PC-9 (cell line): ENCODE data around the gene THG1L. TPM values are rescaled to one million over a fixed set of nuclear protein-coding genes. Genes with fewer than 3 reads are reported as not detected.
A peak's percentile ranks its signal among the peaks of the same experiment; 100 is the strongest.

ENCODE experiments used
- BruUV-seq: library from RNA; stranded (reverse); fragments of 400-500 nt; replicated peaks from 2 replicates; lab custom pipeline; 2021; lab: Mats Ljungman, UMichigan
- CTCF ChIA-PET: fragments of 300-600 bp; sonication (Branson Sonifier 250); formaldehyde crosslinking; loops from one replicate; lab custom pipeline; 2022; ENCODE audit warnings: antibody characterized with exemption; lab: Charles Lee
- POLR2A ChIA-PET: fragments of 300-600 bp; sonication (Branson Sonifier 250); formaldehyde crosslinking; loops from one replicate; lab custom pipeline; 2022; ENCODE audit warnings: antibody characterized with exemption; ENCODE audit not compliant: unreplicated experiment; lab: Charles Lee
- DNase-seq, 2 experiments: peaks; one replicate each; pipeline versions ENCODE4 v3.0.0 to v3.0.0-alpha.2; 2015 to 2022; ENCODE audit warnings: mixed read lengths in 1 of 2
- H2AFZ ChIP-seq: fragments of 200-600 bp; sonication (generic); 2 replicates; pipeline ENCODE4 v1.8.1; 2017; ENCODE audit warnings: antibody characterized with exemption
- H3F3A ChIP-seq: fragments of 200-600 bp; sonication (generic); 2 replicates; pipeline ENCODE4 v1.8.1; 2017; ENCODE audit warnings: antibody characterized with exemption, mild to moderate bottlenecking, low read depth; ENCODE audit not compliant: insufficient read depth
- H3K27ac ChIP-seq: fragments of 200-600 bp; sonication (generic); 2 replicates; pipeline ENCODE4 v1.6.1; 2016; ENCODE audit warnings: mixed run types
- H3K27me3 ChIP-seq: fragments of 200-600 bp; sonication (generic); 2 replicates; pipeline ENCODE4 v1.6.1; 2016; ENCODE audit warnings: low read depth, mixed run types; ENCODE audit not compliant: insufficient read depth
- H3K36me3 ChIP-seq: fragments of 200-600 bp; sonication (generic); 2 replicates; pipeline ENCODE4 v1.6.1; 2016; ENCODE audit warnings: low read depth, mixed run types
- H3K4me1 ChIP-seq: fragments of 200-600 bp; sonication (generic); replicated peaks from 2 replicates; pipeline ENCODE4 v1.6.1; 2016; ENCODE audit warnings: mixed run types; ENCODE audit not compliant: insufficient read depth
- H3K4me2 ChIP-seq: fragments of 200-600 bp; sonication (generic); 2 replicates; pipeline ENCODE4 v1.6.1; 2017; ENCODE audit warnings: mixed run types
- H3K4me3 ChIP-seq: fragments of 200-600 bp; sonication (generic); 2 replicates; pipeline ENCODE4 v1.6.1; 2016; ENCODE audit warnings: mixed run types
- H3K79me2 ChIP-seq: fragments of 200-600 bp; sonication (generic); 2 replicates; pipeline ENCODE4 v1.6.1; 2017; ENCODE audit warnings: low read depth, mixed run types
- H3K9me2 ChIP-seq: fragments of 200-600 bp; sonication (generic); 2 replicates; pipeline ENCODE4 v1.8.1; 2017; ENCODE audit warnings: mild to moderate bottlenecking; ENCODE audit not compliant: insufficient read depth
- H3K9me3 ChIP-seq: fragments of 200-600 bp; sonication (generic); 2 replicates; pipeline ENCODE4 v1.8.1; 2016; ENCODE audit warnings: low read depth; ENCODE audit not compliant: insufficient read depth
- H4K20me1 ChIP-seq: fragments of 200-600 bp; sonication (generic); 2 replicates; pipeline ENCODE4 v1.8.1; 2017; ENCODE audit not compliant: insufficient read depth
- CTCF ChIP-seq: fragments of 200-600 bp; sonication (generic); conservative IDR thresholded peaks from 2 replicates; pipeline ENCODE4 v1.6.1; 2017; ENCODE audit warnings: mixed run types, antibody characterized with exemption, mild to moderate bottlenecking, moderate library complexity
- EZH2 ChIP-seq: fragments of 200-600 bp; sonication (generic); IDR thresholded peaks from 2 replicates; pipeline ENCODE4 v1.8.0; 2017; ENCODE audit warnings: antibody characterized with exemption, low read depth
- intact Hi-C: fragments of 100-400 bp; cut with micrococcal nuclease; formaldehyde crosslinking; loops from one replicate; pipeline ENCODE4 v1.10.0; 2022; ENCODE audit not compliant: unreplicated experiment
- total RNA-seq: library from RNA; stranded (reverse); gene quantifications from 2 replicates; pipeline ENCODE4 v1.2.3, GENCODE V29; 2021

Gene THG1L
- total RNA-seq, 1 experiment from 2014 or later = 25.3 TPM

DNA sequence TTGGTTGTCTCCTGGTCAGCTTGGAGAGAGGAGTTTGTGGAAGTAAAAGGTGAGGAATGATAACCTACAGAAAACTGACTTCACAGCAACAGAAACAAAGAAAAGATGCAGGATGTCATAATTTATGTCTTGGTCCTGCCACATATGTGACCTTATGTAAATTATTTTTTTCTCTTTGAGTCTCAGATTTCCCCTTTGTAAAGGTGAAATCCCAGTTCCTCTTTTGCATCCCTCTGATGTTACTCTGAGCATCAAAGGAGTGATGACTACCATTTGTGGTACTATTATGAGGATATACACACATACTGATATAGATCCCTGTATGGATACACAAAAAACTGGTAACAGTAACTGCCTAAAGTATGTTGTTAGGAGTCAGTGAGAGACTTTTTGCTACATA, 1.4 kb upstream of the THG1L start:
- ChIA-PET POLR2A (no interaction called here), CTCF (no interaction called here)
- Histone ChIP-seq H3K9me3 (no peaks in the 10 kb centered on the region), H4K20me1 (no peaks in the 10 kb centered on the region), H3K4me3 (no peak overlapping the region), H3F3A (no peaks in the 10 kb centered on the region; the same call in 1 of the 2 replicates), H3K9me2 (no peaks in the 10 kb centered on the region), H3K4me2 (no peak overlapping the region), H3K27ac (no peak overlapping the region), H3K79me2 (peaks cover 17% of the 10 kb centered on the region), H2AFZ (no peak overlapping the region), H3K4me1 (0 out of 2 replicates have a peak, but pooled peaks cover 4% of the 10 kb centered on the region), H3K27me3 (no peaks in the 10 kb centered on the region), H3K36me3 (peaks cover 7% of the 10 kb centered on the region; the same call in 1 of the 2 replicates)
- no peak for TF ChIP-seq CTCF
- TF ChIP-seq EZH2 = no peak
- no peak for DNase-seq
- BruUV-seq = no TSS peak
- intact Hi-C loops = loop anchor here (2.0 kb wide), 1 partner anchor 587 kb away; the partner anchor contains the start of gene MED7

DNA sequence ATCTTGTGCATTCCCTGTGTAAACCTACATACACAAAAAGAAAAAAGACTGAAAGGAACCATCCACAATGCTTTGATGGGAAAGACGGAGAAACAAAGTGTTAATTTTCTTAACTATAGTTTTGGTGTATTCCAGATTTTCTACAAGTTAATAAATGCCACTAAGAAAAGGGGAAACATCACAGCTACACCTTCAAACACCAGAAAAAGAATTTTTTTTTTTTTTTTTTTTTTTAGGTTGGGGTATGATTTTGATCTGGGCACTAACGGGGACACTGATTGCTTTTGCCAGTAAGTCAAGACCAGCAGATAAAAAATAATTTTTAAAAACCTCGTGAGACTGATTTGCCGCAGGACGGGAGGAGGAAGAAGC, 334 bp upstream of the THG1L start:
- Histone ChIP-seq H4K20me1 (no peaks in the 10 kb centered on the region), H3K27me3 (no peaks in the 10 kb centered on the region), H3K4me3 (peak overlapping the region; percentile 69), H3K9me3 (no peaks in the 10 kb centered on the region), H3F3A (no peaks in the 10 kb centered on the region; the same call in 1 of the 2 replicates), H2AFZ (peak overlapping the region; percentile 78; the same call in 1 of the 2 replicates), H3K27ac (peak overlapping the region; percentile 80), H3K4me1 (0 out of 2 replicates have a peak, but pooled peaks cover 4% of the 10 kb centered on the region), H3K36me3 (peaks cover 7% of the 10 kb centered on the region; the same call in 1 of the 2 replicates), H3K9me2 (no peaks in the 10 kb centered on the region), H3K4me2 (peak overlapping the region; percentile 93), H3K79me2 (peaks cover 17% of the 10 kb centered on the region)
- ChIA-PET CTCF (interaction anchor here (0.6 to 2.7 kb wide), 2 partner anchors 12 to 341 kb away, joined by 11 to 14 read pairs; partner anchors contain the start of gene LSM11), POLR2A (interaction anchor here (0.6 to 1.1 kb wide), 3 partner anchors 162 to 402 kb away, joined by 3 to 12 read pairs (median 5); no protein-coding TSS in a partner anchor)
- no TSS peak for BruUV-seq
- TF ChIP-seq CTCF = no peak
- no peak for TF ChIP-seq EZH2
- intact Hi-C loops = loop anchor here (1.0 to 2.0 kb wide), 2 partner anchors 341 to 588 kb away; partner anchors contain the start of gene MED7
- no peak for DNase-seq

DNA sequence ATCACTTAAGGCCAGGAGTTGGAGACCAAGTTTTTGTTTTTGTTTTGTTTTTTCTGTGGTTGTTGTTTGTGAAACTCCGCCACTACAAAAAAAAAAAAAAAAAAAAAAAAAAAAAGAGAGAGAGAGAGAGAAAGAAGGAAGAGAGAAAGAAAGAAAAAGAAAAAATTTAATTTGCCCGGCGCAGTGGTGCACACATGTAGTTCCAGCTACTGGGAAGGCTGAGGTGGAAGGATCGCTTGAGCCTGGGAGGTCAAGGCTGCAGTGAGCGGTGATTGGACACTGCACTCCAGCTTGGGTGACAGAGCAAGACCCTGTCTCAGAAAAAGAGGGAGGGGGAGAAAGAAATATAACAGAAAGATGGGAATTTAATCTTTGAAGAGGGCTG, 902 bp downstream of the THG1L start:
- Histone ChIP-seq H3K9me3 (no peaks in the 10 kb centered on the region), H3K27me3 (no peaks in the 10 kb centered on the region), H3K36me3 (peaks cover 7% of the 10 kb centered on the region; the same call in 1 of the 2 replicates), H3K9me2 (no peaks in the 10 kb centered on the region), H3K4me2 (peak overlapping the region; percentile 93), H3K4me3 (peak overlapping the region; percentile 69), H2AFZ (peak overlapping the region; percentile 75; the same call in 1 of the 2 replicates), H4K20me1 (no peaks in the 10 kb centered on the region), H3K27ac (no peak overlapping the region), H3K79me2 (peaks cover 17% of the 10 kb centered on the region), H3K4me1 (0 out of 2 replicates have a peak, but pooled peaks cover 4% of the 10 kb centered on the region), H3F3A (no peaks in the 10 kb centered on the region; the same call in 1 of the 2 replicates)
- TF ChIP-seq CTCF = no peak
- no peak for TF ChIP-seq EZH2
- intact Hi-C loops = no loop called here
- ChIA-PET POLR2A (interaction anchor here (0.5 to 0.6 kb wide), 3 partner anchors 19 to 300 kb away, joined by 3 read pairs; no protein-coding TSS in a partner anchor), CTCF (interaction anchor here (0.6 to 2.7 kb wide), 2 partner anchors 11 to 145 kb away, joined by 3 to 14 read pairs; partner anchors contain the start of gene LSM11)
- DNase-seq = no peak
- BruUV-seq = no TSS peak
